OCI-LY7 (cell line): Measurements from ENCODE around the gene CHCHD4. TPM values are rescaled to one million over a fixed set of nuclear protein-coding genes. Genes with fewer than 3 reads are reported as not detected.

ENCODE experiments used
- BruUV-seq: library from RNA; stranded (reverse); fragments of 400-500 nt; replicated peaks from 2 replicates; lab custom pipeline; 2021; lab: Mats Ljungman, UMichigan
- CTCF ChIA-PET: fragments of 300-600 bp; sonication (Branson Sonifier 250); formaldehyde crosslinking; loops from one replicate; lab custom pipeline; 2022; ENCODE audit warnings: antibody characterized with exemption; ENCODE audit not compliant: unreplicated experiment; lab: Charles Lee
- POLR2A ChIA-PET: fragments of 300-600 bp; sonication (Branson Sonifier 250); formaldehyde crosslinking; loops from one replicate; lab custom pipeline; 2022; ENCODE audit warnings: antibody characterized with exemption; lab: Charles Lee
- DNase-seq: peaks from one replicate; pipeline ENCODE4 v3.0.0-alpha.2; 2015; ENCODE audit warnings: low spot score
- H2AFZ ChIP-seq: fragments of 200-600 bp; sonication (generic), shearing (Covaris generic); 2 replicates; pipeline ENCODE4 v1.6.1; 2014; ENCODE audit warnings: mild to moderate bottlenecking, antibody characterized with exemption, low read length, moderate library complexity
- H3K27ac ChIP-seq: fragments of 200-600 bp; sonication (generic); 2 replicates; pipeline ENCODE4 v1.5.1; 2014; ENCODE audit warnings: mixed run types, low read depth, mild to moderate bottlenecking, moderate library complexity, low read length, inconsistent platforms; ENCODE audit not compliant: poor library complexity, severe bottlenecking
- H3K36me3 ChIP-seq: fragments of 200-600 bp; sonication (generic); 2 replicates; pipeline ENCODE4 v1.6.1; 2014; ENCODE audit warnings: mild to moderate bottlenecking, antibody characterized with exemption, low read length, moderate library complexity, mixed read lengths; ENCODE audit not compliant: insufficient read depth
- H3K4me1 ChIP-seq: fragments of 200-600 bp; sonication (generic); 2 replicates; pipeline ENCODE4 v1.5.1; 2014; ENCODE audit warnings: mild to moderate bottlenecking, low read length; ENCODE audit not compliant: insufficient read depth, poor library complexity, severe bottlenecking
- H3K4me2 ChIP-seq: fragments of 200-600 bp; sonication (generic); 2 replicates; pipeline ENCODE4 v1.6.1; 2014; ENCODE audit warnings: mild to moderate bottlenecking, low read length
- H3K4me3 ChIP-seq: fragments of 200-600 bp; sonication (generic); 2 replicates; pipeline ENCODE4 v1.5.1; 2014; ENCODE audit warnings: mild to moderate bottlenecking, low read depth, low read length; ENCODE audit not compliant: poor library complexity, severe bottlenecking
- H3K79me2 ChIP-seq: fragments of 200-600 bp; sonication (generic); 2 replicates; pipeline ENCODE4 v1.6.1; 2016; ENCODE audit warnings: low read depth, mild to moderate bottlenecking, low read length, moderate library complexity, mixed read lengths; ENCODE audit not compliant: insufficient read depth
- H3K9me2 ChIP-seq: fragments of 200-600 bp; sonication (generic); 2 replicates; pipeline ENCODE4 v1.6.1; 2016; ENCODE audit warnings: mild to moderate bottlenecking, low read length, mixed read lengths; ENCODE audit not compliant: insufficient read depth
- H3K9me3 ChIP-seq: fragments of 200-600 bp; sonication (generic); 2 replicates; pipeline ENCODE4 v1.6.1; 2014; ENCODE audit warnings: mild to moderate bottlenecking, mixed run types, low read length, mixed read lengths
- H4K20me1 ChIP-seq: fragments of 200-600 bp; sonication (generic); 2 replicates; pipeline ENCODE4 v1.6.1; 2014; ENCODE audit warnings: mild to moderate bottlenecking, antibody characterized with exemption, low read length, moderate library complexity, mixed read lengths; ENCODE audit not compliant: insufficient read depth
- CTCF ChIP-seq: fragments of 200-600 bp; sonication (generic); conservative IDR thresholded peaks from 2 replicates; pipeline ENCODE4 v1.5.1; 2014; ENCODE audit warnings: mild to moderate bottlenecking, antibody characterized with exemption, low read length, moderate library complexity, mixed read lengths
- EZH2phosphoT487 ChIP-seq: fragments of 200-600 bp; sonication (generic); IDR thresholded peaks from 2 replicates; pipeline ENCODE4 v1.6.1; 2018; ENCODE audit warnings: low read depth, borderline replicate concordance, mild to moderate bottlenecking, mixed run types, antibody characterized with exemption, low read length, moderate library complexity, mixed read lengths
- intact Hi-C: fragments of 100-400 bp; cut with micrococcal nuclease; formaldehyde crosslinking; loops from one replicate; pipeline ENCODE4 v1.10.0; 2022; ENCODE audit not compliant: unreplicated experiment
- total RNA-seq, 2 experiments: library from RNA; depleted of rRNA in 1 of 2; stranded (reverse); fragments of >200 nt in 1 of 2; shearing (Covaris generic) in 1 of 2; gene quantifications; 2 replicates each; pipeline ENCODE4 v1.2.3, GENCODE V29; 2014 to 2022

Gene CHCHD4
- total RNA-seq, 2 experiments from 2014 or later, result 19.8 to 27.1 TPM

- no peak for TF ChIP-seq EZH2phosphoT487
- no peak for TF ChIP-seq CTCF
- H2AFZ ChIP-seq, result no peak overlapping the region
- H4K20me1 ChIP-seq, result no peaks in the 10 kb centered on the region
- intact Hi-C loops, result no loop called here
- no peak for DNase-seq
- H3K4me2 ChIP-seq, result no peak overlapping the region
- peaks cover 14% of the 10 kb centered on the region; the same call in 1 of the 2 replicates for H3K9me3 ChIP-seq
- BruUV-seq, result no TSS peak
- H3K4me1 ChIP-seq, result no peaks in the 10 kb centered on the region
- H3K9me2 ChIP-seq, result no peaks in the 10 kb centered on the region
- no peaks in the 10 kb centered on the region for H3K79me2 ChIP-seq
- H3K27ac ChIP-seq, result no peak overlapping the region
- peaks cover 93% of the 10 kb centered on the region for H3K36me3 ChIP-seq
- ChIA-PET POLR2A (no interaction called here), CTCF (no interaction called here)
- no peak overlapping the region for H3K4me3 ChIP-seq
These were observed 32.3 kb upstream of the CHCHD4 start for GRCh38 chr3:14156843-14157561.

GRCh38 chr3:14156201-14156600 is 31.5 kb upstream of the CHCHD4 start:
- BruUV-seq, result no TSS peak
- Histone ChIP-seq H2AFZ (no peak overlapping the region), H3K9me2 (no peaks in the 10 kb centered on the region), H3K36me3 (peaks cover 86% of the 10 kb centered on the region), H3K4me1 (no peaks in the 10 kb centered on the region), H3K79me2 (no peaks in the 10 kb centered on the region), H3K4me3 (no peak overlapping the region), H3K4me2 (no peak overlapping the region), H3K9me3 (peaks cover 6% of the 10 kb centered on the region; the same call in 1 of the 2 replicates), H3K27ac (no peak overlapping the region), H4K20me1 (no peaks in the 10 kb centered on the region)
- ChIA-PET POLR2A (no interaction called here), CTCF (no interaction called here)
- no peak for DNase-seq
- no peak for TF ChIP-seq CTCF
- no peak for TF ChIP-seq EZH2phosphoT487
- intact Hi-C loops, result no loop called here

GRCh38 chr3:14154895-14155440 is 30.3 kb upstream of the CHCHD4 start:
- Histone ChIP-seq H3K9me2 (no peaks in the 10 kb centered on the region), H3K9me3 (no peaks in the 10 kb centered on the region), H3K36me3 (peaks cover 74% of the 10 kb centered on the region), H3K79me2 (no peaks in the 10 kb centered on the region), H4K20me1 (no peaks in the 10 kb centered on the region), H3K4me3 (no peak overlapping the region), H2AFZ (no peak overlapping the region), H3K27ac (no peak overlapping the region), H3K4me2 (no peak overlapping the region), H3K4me1 (no peaks in the 10 kb centered on the region)
- CTCF ChIA-PET, result no interaction called here
- POLR2A ChIA-PET, result interaction anchor here (0.6 kb wide), 1 partner anchor 69 kb away, joined by 3 read pairs; no protein-coding TSS in a partner anchor
- BruUV-seq, result no TSS peak
- intact Hi-C loops, result no loop called here
- no peak for TF ChIP-seq CTCF
- no peak for TF ChIP-seq EZH2phosphoT487
- DNase-seq, result no peak
